ENCODE results near the gene CLEC2L.

CLEC2L gene

DNA sequence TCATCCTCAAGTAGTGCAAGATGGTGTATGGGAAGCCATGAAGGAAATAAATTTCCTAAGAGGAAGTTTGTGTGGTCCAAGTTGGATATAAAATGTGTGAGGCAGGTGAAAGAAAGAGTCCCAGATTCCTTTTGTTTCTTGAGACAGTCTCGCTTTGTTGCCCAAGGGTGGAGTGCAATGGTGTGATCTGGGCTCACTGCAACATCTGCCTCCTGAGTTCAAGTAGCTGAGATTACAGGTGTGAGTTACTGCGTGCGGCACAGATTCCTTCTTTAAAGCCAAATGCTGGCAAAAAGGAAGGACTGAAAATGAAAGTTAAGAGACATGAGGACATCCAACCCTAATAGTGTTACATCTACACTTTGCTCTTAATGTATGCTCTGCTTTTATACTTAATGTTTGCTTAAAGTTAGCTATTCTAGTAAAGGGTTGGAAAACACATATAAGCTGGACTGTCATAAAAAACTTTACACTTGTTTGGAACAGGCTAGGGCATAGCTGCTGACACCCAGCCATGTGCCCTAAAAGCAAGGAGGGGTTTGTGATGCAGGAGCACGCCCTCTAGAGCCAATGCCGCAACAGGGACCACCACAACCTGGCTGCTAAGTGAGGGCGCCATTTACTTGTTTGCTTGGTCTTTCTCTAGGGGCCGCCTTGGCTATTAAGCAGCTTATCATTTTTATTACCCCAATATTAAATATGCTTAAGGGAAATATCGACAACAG is 34.5 kb downstream of the CLEC2L start:
- no peak for DNase-seq

DNA sequence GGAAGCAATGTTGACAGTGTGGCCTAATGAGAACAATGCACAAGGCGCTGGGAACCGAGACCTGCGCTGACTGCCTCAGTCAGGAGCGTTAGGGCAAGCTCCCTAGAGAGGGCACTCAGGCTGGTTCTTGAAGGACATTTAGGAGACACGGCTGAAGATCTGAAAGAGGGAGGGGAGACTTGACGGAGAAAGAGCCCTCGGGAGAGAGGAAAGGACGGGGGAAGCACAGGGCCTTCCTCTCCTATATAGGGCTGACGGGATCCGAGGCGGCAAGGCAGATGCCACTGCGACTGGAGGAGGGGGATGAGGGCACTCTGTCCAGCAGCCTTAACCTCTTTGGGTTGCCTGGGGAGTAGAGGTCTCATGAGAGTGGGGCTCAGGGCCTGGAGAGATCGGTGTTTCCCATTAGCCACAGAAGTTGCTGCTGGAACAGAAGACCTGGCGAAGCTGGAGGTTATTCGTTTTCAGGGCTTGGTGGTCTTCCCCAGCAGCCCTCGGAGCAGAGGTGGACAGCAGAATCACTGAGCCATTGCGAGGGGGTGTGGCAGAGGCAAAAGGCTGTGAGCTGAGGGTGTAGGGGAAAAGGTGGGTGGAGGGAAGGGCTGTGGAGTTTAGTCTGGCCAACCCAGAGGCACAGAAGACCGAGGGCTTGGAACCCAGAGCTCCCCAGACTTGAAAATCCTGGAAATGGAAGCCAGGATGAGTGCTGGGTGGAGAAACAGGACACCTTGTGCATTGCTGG is 36.0 kb downstream of the CLEC2L start:
- DNase-seq = no peak

DNA sequence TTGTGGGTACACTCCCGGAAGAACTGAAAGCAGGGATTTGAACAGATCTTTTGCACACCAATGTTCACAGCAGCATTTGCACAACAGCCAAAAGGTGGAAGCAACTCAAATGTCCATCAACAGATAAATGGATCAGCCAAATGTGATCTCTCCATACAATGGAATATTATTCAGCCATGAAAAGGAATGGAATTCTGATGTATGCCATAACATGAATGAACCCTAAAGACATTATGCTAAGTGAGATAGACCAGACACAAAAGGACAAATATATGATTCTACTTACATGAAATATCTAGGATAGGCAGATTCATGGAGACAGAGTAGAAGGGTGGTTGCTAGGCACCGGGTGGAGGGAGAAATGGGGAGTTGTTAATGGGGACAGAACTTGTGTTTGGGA is 36.7 kb downstream of the CLEC2L start:
- no peak for DNase-seq

DNA sequence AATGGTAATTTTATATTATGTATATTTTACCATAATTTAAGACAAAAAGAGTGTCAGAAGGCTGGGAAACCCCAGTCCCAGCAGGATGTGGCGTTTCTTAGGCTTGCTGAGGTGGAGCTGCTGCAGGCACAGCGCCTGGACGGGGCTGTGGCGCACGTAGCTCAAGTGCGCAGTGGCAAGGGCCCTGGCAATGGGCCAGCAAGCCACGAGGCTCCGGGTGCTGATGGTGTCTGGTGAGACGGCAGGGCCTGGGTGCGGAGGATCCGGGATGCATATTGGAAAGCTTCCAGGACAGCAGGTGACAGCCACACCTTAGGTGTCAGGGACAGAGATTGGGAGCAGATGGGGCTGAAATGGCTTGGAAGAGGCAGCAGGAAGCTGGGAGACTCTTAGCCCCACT is 37.2 kb downstream of the CLEC2L start:
- no peak for DNase-seq

DNA sequence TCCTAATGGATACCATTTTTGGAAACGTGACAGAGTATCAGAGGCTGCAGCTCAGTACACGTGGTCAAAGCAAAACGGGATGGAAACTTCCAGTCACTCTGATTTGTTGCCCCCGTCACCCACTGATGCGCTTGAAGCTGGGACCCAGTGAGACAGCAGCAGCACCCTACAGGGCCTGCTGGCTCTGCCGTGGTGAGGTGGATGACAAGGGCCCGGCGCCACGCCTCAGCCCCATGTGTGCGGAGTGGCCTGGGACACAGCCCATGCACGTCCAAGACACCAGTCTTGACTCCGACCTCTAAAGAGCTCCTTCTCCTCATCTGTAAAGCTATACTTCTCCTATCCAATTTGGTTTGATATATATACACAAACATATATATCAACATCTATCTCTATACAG is 39.0 kb downstream of the CLEC2L start:
- DNase-seq = no peak

DNA sequence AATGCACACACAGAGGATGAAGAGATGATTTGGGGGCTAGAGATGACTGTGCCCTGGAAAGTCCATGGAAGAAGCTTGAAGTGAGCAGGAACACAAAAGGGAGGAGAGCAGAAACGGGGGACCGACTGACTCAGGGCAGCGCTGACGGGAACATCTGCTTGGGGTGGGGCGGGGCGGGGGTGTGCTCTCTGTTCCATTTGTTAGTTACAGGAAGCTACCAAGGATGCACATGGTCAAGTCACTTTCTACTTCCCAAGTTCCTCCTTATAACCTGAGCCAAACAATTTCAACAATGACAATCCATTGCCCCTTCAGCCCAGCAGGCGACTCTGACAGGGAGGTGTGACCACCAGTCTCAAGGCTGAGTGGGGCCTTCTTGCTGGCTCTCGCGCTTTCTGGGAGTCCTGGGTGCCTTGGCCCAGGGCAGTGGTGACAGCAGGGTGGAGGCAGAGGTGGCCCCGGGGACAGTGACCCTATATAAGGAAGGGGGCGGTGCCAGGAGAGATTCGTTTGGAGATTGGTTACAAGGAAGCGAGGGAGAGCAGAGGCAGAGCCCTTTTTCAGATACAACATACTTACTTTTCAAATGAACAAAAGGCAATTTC is 39.6 kb downstream of the CLEC2L start:
- no peak for DNase-seq

DNA sequence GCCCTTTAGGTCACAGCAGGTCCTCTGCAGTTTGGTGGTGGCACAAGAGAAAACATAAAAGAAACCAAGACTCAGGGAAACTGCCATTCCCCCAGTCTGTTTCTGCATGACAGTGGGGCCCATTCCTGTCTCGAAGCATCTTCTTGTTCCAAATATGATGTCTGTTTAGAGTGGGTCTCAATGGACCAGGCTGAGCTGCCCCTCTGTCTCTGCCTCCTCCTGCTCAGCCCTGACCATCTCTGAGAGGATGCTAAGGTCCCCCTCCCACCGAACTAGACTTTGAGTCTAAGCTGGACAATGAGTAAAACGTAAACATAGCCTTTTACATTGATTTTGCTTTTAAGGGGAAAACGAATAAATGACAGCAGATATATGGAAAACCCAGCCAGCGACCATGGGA is 40.4 kb downstream of the CLEC2L start:
- DNase-seq = no peak

DNA sequence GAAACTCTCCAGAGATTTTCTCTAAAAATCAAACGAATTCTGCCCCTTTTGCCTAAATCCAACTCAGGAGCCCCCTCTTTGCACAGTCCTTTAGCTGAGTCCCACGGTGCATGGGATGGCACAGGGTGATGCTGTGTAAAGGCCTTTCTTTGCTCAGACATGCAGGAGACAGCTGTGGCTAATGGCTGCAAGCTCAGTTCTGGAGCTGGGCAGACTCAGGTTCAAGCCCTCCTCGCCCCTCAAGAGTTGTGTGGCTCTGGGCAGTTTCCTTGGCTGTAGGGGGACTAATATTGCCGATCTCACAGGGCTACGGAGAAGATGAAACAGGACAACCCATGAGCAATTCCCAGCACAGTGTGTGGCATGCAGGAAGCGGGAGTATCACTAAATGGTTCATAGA is 42.6 kb downstream of the CLEC2L start:
- DNase-seq = no peak

DNA sequence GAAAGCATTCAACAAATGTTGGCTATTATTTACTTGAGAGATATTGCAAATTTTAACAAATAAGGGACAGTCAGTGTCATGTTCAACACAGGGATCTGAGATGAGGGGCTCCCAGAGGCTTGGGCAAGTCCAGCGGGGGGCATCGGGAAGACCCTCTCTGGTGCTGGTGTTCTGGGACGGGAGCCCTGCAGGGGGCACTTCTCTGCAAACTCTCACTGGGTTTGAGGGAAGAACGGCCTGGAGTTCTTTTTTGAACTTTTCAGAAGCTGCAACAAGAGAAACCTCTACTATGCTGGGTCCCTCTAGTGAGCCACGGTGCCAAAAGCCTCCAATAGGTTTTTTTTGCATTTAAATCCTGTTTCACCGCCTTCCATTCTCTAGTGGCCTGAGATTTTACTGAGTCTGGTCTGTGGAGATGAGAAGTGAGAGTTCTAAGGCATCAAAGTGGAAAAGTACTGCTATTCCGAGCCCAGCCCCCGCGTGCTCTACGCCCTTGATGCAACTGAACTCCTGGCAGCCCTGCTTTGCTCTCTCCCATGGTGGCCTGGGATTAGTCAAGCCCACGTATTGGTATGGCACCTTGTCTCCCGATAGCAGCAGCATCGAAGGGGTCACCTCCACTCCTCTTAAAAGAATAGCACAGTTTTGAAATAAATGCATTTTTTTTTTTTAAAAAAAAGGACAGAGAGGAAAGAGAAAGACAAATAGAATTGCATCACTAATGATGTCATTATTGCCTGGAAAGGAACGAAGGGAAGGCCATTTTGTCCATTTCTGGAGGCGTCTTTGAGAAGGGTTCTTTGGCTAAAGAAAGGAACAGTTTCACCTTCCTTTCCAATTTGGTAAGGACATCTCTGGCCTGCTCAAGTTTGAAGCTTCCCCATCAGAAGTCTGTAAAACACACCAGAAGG is 43.5 kb downstream of the CLEC2L start:
- no peak for DNase-seq

DNA sequence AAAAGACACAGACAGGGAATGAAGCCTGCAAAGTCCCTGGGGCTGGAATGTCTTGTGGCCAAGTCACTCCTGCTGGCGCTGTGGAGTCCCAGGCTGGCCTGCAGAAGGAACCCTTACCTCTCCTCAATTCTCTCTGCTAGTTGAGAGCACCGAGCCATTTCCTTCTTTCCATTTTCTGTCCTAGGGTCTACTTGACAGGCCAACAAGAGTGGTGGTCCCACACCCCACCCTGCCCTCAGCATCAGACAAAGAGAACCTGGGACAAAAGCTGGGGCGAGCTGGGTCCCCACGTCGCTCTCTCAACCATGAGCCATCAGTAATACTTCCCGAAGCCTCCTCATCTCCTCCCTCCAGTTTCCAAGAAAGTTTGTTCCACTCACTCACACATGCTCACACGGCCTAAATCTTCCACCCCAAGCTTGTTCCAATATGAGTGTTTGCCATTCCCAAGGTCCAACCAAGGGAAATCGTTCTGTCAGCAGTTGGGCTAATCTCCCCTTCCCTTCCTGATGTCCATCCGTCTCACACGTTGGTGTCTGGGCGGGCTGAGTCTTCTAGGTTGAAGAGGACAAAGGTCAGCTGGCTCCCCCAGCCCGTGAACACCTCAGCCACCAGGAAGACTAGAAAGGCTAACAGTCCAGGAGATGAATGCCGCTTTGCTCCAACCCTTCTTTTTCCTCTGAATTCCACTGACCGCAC is 44.3 kb downstream of the CLEC2L start:
- DNase-seq = no peak

DNA sequence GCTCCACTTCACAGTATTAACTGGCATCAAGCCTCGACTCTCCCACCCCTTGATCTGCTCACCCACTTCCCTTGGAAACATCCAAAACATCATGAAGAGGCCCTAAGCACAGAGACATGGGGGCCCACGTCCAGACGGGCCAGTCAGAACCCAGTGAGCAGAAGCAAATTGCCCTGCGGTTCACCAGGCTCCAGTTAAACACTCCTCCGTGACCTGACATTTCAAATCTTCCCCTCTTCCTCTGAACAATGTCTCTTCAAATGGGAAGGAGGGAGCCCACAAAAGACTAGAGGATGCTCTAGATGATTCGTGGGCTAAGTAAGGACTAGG is 44.8 kb downstream of the CLEC2L start:
- no peak for DNase-seq

DNA sequence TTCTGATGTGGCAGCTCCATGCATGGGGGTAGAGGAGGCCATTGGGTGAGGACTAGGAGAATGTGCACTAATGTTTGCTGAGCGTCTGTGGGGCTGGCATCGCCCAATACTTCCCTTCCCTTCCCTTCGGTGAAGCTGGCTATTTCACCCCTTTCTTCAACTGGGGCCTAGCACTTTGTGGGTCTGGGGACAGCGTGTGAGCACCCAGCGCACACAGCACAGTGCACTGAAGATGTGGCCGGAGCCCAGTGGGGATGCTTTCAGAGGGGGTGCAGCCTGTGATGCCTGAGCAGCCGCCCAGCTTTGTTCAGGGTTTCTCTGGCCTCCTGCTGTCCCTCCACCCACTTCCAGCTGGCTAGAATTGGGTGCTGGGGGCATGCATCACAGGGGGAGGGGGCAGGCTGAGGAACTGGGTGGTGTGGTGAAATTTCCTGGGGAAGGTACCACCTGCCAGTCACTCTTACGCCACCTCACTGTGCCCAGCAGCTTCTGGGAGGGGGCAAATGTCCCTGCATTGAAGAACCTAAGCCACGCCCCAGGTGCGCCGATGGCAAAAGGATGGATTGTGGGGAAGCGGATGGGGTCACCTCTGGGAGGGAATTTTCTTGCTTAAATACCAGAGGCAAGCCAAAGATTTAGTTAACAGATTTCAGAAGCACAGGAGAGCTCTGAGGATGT is 45.5 kb downstream of the CLEC2L start:
- no peak for DNase-seq

DNA sequence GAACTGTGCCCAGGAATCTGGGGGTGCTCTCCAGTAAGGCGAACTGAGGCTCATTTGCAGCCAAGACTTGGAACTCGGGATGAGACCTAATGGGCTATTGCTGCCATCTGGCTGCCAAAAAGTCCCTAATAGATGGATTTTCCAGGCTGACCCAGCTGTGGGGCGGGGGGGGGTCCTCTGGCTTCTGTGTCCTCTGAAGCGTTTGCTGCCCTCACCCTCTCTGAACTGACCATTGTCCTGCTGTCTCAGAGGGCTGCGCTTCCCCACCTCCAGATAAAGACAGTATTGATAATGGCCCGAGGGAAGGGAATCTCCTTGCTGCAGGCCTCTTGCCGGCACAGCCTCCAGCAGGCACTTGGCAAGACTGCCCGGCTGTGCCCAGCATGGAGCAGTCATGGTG is 46.6 kb downstream of the CLEC2L start:
- DNase-seq = no peak

DNA sequence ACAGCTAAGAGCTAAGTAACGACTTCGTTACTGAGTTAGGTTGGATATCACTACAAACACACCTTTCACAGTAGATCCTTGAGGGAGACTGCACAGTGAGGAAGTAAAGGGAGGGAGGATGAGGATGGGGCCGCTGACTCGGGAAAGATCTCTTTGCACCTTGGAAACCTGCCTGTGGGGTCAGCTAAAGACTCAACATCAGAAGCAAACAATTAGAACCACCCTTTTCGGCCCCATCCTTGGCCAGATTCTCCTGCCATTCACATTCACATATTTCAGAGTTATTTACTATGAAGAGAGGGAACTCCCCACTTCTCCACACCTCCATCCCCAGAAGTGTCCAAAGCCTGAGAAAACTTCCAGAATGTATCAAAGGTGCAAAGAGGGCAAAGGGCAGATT is 47.1 kb downstream of the CLEC2L start:
- no peak for DNase-seq

DNA sequence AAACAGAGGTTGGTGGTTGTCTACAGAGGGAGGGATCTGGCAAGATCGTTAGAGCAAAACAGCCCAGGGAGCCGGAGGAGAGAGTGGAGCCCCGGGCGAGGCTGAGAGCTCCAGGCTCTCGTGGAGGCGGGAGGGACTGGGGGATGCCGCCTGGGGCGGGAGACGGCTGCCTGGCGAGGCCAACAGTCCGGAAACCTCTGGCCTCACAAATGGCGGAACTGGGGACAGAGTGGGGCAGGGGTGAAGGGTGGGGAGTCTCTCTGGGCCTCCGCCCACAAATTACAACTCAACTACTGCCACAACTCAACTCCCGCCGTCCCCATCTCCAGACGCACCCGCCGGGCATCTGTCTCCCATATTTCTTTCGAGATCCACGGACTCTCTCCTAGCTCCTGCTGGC is 47.7 kb downstream of the CLEC2L start:
- DNase-seq = no peak

DNA sequence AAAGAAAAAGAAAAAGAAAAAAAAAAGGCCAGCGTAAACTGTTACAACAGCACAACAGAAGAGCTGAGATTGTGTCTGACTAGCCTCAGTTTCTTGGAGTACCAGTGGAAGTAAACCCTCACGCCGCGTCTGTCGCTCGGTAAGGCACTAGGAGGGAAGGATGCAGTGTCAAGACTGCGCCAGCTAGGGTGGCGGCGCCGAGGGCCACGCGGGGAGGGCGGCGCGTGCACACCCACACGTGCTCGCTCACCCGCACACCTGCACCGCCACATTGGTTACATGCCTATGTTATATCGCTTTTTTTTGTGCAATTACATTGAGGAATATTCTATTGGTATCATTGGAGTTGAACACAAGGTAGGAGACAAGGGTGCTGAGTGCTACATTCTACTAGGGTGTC is 48.2 kb downstream of the CLEC2L start:
- DNase-seq = no peak

DNA sequence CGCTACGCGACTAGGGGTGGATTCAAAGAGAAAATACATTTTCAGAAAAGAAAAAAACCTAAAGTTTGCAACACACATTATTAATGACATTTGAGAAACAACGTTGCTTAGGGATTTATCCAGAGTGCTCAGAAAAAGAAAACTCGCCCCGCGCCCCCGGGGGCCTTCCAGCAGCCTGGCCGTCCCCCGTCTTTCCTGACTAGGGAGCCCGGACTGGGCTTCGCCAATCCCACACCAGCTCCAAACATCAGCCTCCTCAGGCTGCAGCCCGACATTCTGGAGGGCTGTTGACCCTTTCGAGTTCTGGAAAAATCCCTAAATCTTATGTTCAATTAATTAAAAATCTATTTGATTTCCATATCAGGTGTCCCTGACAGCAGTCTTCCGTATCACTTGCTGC is 48.6 kb downstream of the CLEC2L start:
- no peak for DNase-seq

DNA sequence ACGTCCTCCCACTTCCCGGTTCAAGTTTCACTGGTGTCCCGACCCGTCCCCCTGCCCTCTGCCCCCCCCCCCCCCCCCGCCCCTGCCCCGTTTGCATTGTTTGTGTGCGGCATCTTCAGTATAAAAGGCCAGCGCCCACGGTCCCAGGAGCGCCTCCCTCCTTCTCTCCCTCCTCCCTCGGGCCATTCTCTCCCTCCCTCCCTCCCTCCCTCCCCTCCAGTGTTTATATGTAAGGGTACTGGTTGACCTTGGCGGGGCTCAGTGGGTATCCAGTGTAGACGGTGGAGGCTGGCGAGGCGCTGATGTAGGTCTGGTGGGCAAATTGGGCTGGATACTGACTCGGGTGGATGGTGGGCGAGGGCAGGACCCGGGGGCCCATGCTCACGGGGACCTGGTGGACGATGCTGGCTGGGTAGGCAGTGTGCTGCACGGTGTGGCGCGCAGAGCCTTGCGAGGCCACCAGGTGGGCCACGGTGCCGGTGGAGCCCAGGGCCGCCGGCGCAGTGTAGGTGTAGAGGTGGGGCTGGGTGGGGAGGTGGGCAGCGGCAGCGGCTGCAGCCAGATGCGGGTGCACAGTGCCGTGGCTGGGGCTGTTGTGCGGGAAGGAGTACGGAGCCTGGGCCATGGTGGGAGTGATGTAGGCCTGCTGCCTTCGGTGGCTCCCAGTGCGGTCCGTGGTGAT is 49.4 kb downstream of the CLEC2L start:
- no peak for DNase-seq

DNA sequence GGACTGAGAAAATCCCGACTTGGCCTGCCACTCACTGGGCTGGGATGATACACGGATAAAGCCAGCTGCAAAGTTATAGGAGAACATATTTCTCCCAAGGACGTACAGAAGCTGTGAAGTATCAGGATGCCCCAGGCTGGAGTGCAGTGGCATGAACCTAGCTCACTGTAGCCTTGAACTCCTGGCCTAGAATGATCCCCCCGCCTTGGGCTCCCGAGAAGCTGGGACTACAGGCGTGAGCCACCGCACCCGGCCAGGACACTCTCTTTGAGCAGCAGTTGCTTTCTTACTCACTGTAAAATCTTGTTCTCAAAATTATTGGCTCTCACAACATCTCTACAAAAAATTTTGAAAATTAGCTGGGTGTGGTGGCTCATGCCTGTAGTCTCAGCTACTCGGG is 50.4 kb downstream of the CLEC2L start:
- DNase-seq = no peak

DNA sequence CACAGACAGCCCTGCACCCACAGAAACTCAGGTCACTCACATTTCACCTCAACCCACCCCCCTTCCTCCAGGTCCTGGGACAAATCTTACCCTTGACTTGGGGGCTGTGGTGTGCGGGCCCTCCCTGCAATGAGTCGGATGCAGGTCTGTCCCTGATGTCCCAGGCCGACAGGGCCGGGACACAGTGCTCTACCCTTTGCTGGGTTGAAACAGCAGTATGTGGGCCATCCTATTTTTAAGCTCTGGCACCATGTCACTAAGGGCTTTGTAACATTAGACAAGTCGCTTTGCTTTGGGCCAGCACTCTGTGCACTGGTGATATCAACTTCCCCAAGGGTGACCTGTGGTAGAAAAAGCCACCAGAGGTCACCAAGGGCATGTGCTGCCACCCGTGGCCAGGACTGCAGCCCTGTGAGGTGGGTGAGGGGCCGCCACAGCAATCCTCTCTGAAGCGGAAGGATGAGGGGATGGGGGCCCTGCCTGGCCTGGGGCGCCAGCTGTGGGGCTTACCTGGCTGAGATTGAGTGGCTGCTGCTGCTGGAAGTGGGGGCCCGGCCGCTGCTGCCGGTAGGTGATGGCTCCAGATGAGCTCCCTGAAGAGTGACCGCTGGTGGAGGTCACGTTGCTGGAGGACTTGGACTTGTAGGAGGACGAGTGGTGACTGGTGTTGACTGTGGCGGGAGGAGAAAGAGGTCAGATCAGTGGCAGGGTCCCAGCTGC is 51.3 kb downstream of the CLEC2L start:
- DNase-seq = no peak

DNA sequence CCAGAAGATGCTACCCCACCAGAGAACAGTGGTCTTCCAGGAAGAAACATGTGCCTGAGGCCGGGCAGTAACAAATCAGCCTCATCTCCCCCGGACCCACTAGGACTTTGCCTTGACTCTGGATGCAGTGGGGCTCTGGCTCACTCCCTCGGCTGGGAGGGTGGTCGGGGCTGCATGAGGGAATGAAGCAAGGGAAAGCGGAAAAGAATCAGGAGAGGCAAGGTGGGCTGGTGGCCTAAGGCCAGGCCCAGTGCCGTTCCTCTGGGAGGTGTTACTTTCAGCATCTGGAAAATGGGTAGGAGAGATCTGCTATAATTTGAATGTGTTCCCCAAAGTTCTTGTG is 51.8 kb downstream of the CLEC2L start:
- DNase-seq = no peak

Measured in activated CD4-positive, CD25-positive, alpha-beta regulatory T cell (primary cell).